ENCODE measurements around the gene SULT4A1.

The SULT4A1 gene

GRCh38 chr22:43844560-43845545 lies 17.5 kb downstream of the SULT4A1 start:
- DNase-seq (ENCODE audit: low read depth in 2 of 2): no peak

DNA sequence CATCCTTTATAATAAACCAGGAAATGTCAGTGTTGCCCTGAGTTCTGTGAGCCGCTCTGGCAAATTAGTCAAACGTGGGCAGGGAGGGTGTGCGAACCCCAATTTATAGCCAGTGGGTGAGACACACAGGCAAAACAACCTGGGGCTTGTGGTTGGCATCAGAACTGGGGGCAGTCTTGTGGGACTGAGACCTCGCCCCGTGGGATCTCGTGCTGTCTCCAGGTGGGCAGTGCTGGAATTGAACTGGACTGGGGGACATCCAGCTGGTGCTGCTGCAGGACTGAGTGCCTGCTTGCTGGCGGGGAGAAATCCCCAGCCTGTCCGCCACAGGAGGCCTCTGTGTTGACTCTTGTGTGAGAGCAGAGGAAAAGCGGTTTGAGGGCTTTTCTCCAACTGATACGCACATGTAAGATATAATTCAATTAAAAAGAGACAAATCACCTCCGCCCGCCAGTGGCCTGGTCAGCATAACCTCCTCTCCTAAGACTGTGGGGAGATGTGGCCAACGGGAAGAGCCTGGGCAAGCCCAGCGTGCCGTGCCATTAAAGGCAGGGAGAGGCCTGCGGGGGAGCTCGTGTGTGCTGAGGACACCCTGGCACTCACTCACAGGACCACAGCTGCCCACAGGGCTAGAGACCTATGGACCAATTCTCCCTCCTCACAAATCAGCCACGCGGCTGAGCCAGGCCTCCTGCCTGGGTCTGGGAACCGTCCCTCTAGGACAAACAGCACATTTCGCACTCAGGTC lies 18.4 kb downstream of the SULT4A1 start:
- no peak for DNase-seq (ENCODE audit: low read depth in 2 of 2)

- no peak for DNase-seq (ENCODE audit: low read depth in 2 of 2)
Measured at GRCh38 chr22:43841742-43842141, 20.6 kb downstream of the SULT4A1 start.

DNA sequence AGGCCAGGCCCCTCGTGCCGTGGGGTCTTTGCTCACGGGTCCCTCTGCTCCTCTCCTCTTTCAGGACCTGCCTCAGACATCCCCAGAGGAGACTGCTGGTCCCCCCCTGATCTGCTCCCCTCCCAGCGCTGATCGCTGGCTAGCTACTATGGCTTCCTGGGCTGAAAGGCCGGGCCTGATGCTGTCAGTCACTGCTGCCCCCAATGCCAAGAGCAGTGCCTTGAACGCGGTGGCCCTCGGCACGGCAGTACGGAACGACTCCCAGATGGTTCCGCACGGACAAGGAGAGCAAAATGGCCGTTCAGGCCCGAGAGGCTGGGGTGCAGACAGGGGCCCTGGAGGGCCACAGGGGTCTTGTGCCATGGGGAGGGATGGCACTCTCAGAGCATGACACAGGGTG lies 21.5 kb downstream of the SULT4A1 start:
- DNase-seq (ENCODE audit: low read depth in 2 of 2): no peak

DNA sequence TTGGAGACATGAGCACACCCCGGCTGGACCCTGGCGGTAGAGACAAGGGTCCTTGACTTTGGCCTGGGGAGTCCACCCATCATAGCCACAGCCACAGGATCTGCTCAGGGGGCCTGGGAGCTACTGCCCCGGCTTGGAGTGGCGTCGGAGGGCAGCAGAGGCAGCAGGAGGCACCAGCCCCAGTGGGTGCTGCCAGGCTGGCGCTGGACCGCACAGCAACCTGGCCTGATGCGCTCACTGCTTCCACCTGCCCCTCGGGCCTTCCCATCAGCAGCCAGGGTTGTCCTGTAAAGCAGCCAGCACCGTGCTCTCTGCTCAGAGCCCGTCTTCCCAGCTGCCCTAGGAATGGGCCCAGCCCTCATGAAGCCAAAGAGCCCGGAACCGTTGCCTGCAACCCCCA lies 21.9 kb downstream of the SULT4A1 start:
- DNase-seq (ENCODE audit: low read depth in 2 of 2): no peak

DNA sequence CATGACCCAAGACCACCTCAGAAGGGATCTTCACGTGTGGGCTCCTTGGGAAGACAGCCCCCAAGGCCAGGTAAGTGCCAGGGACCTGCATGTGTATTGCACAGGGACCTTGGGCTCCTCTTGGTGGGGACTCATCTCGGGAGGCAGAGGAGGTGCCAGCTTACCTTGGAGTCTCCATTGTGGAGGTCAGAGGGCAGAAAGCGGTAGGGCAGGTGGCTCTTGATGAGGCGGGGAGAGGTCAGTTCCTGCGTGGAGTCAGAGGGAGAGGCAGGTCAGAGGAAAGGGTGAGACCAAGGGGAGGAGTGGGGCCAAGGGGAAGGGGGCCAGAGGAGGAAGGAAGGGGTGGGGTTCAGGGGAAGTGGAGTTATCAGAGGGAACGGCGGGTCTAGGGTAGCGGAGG lies 22.5 kb downstream of the SULT4A1 start:
- no peak for DNase-seq (ENCODE audit: low read depth in 2 of 2)

DNA sequence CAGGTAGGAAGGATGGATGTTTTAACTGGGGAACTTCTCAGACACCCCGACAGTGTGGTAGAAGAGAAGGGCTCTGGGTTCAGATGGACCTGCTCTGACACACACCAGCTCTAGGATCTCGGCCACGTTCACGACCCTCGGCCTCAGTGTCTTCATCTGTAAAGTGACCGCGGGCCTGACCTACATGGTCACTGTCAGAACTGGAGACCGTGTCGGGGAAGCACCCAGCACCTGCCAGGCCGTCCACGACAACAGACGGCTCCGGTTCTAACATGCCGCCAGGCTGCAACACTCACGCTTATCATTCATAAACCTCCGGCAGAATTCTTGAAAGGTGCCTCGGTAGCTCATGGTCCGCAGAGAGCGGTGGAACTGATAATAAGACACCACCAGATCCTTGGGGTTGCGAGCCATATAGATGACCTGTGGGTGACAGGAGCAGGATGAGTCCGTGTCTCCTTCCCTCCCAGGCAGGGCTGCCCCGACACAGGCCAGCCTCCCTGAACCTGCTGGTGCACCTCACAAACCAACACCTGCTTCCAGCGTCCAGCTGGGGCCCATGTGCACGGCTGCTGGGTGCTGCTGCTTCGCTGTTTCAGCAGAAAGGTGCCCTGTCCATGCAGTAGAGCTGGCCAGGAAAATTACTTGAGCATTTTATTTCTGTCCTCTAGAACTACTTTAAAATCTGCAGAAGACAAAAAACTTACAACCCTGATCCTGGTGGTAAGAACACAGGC lies 23.6 kb downstream of the SULT4A1 start:
- no peak for DNase-seq (ENCODE audit: low read depth in 2 of 2)

GRCh38 chr22:43838161-43838560 lies 24.2 kb downstream of the SULT4A1 start:
- no peak for DNase-seq (ENCODE audit: low read depth in 2 of 2)

- DNase-seq (ENCODE audit: low read depth in 2 of 2): no peak
Measured at GRCh38 chr22:43837666-43838065, 24.6 kb downstream of the SULT4A1 start.

GRCh38 chr22:43835736-43836135 lies 26.6 kb downstream of the SULT4A1 start:
- DNase-seq (ENCODE audit: low read depth in 2 of 2): no peak

DNA sequence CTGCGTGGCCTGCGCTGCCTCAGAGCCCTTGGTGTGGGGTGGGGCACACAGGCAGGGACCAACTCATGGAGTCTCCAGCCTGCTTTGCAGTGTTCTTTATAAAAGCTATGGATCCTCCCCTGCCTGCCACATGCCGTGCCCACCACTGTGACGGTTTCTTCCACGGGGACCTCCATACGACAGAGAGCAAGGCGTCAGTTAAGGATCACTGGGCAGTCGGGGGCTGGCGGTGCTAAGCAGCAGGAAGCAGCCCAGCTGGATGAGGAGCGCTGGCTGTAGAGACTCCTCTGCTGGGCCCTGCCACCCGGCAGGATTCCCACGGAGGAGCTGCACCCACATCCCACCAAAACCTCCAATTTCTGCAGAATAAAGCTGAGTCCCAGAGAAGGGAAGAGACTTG lies 27.1 kb downstream of the SULT4A1 start:
- DNase-seq (ENCODE audit: low read depth in 2 of 2): no peak

GRCh38 chr22:43833286-43834240 lies 28.8 kb downstream of the SULT4A1 start:
- no peak for DNase-seq (ENCODE audit: low read depth in 2 of 2)

GRCh38 chr22:43832393-43833265 lies 29.7 kb downstream of the SULT4A1 start:
- no peak for DNase-seq (ENCODE audit: low read depth in 2 of 2)

DNA sequence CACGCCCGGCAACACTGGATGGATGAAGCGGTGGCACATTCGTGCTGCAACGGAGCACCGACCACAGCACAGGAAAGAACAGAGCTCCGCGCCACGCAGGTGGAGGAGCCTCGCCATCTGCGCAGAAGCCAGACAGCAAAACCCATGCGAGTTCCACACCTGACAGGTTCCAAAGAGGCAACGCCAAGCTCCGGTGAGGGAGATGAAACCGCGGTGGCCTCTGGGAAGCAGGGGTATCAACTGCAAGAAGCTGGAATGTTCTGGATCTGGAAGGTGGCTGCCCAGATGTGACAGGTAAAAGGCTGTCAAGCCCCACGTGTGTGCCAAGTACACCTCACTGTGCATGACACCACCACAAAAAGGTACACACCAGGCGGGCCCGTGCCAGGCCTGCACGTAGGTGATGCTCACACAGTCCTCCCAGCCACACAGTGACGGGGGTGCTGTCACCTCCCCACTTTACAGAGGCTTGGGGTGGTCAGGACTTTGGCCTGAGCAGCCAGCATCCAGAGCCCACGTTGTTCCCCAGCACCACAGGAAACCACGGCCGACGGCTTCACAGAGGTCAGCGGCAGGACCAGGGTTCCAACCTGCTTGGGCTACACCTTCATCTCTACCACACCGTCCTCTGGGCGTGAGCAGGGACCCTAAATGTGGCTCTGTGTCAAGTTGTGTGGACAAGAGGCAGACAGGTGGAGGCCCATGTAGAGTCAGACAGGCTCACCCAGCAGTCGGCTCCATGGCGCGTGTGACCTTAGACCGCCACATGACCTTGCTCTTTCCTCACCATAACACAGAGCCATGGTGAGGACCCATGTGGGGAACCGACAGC lies 30.5 kb downstream of the SULT4A1 start:
- DNase-seq (ENCODE audit: low read depth in 2 of 2): no peak

- DNase-seq (ENCODE audit: low read depth in 2 of 2): no peak
Measured at GRCh38 chr22:43830931-43831560, 31.3 kb downstream of the SULT4A1 start.

- DNase-seq (ENCODE audit: low read depth in 2 of 2): no peak
Measured at GRCh38 chr22:43829904-43830851, 32.1 kb downstream of the SULT4A1 start.

- no peak for DNase-seq (ENCODE audit: low read depth in 2 of 2)
Measured at GRCh38 chr22:43828998-43829782, 33.1 kb downstream of the SULT4A1 start.

All from stimulated activated CD4-positive, alpha-beta T cell treated with anti-CD3 and anti-CD28 coated beads, Interleukin-1b, Interleukin-23, amount 100 ng/mL, for 1 hour (primary cell).